Smooth muscle cell (in vitro differentiated cells): Measurements from ENCODE around the gene LRRC56. TPM values are rescaled to one million over a fixed set of nuclear protein-coding genes. Genes with fewer than 3 reads are reported as not detected.

Experiments
- DNase-seq: peaks from one replicate; lab custom pipeline; 2025; ENCODE audit not compliant: unreplicated experiment; lab: John Stamatoyannopoulos, UW
- H2AFZ ChIP-seq: fragments of 200-600 bp; sonication (generic); 2 replicates; pipeline ENCODE4 v1.6.0; 2016; ENCODE audit warnings: antibody characterized with exemption, low read depth, mild to moderate bottlenecking
- H3F3A ChIP-seq: fragments of 200-600 bp; sonication (generic); 2 replicates; pipeline ENCODE4 v1.6.0; 2017; ENCODE audit warnings: antibody characterized with exemption, low read depth
- H3K27ac ChIP-seq: fragments of 200-600 bp; sonication (generic); 2 replicates; pipeline ENCODE4 v1.5.1; 2016; ENCODE audit warnings: low read depth, mild to moderate bottlenecking
- H3K27me3 ChIP-seq: fragments of 200-600 bp; sonication (generic); 2 replicates; pipeline ENCODE4 v1.6.1; 2016; ENCODE audit warnings: low read depth, mild to moderate bottlenecking
- H3K36me3 ChIP-seq: fragments of 200-600 bp; sonication (generic); 2 replicates; pipeline ENCODE4 v1.5.1; 2016; ENCODE audit warnings: low read depth
- H3K4me1 ChIP-seq: fragments of 200-600 bp; sonication (generic); 2 replicates; pipeline ENCODE4 v1.5.1; 2016; ENCODE audit warnings: low read depth
- H3K4me2 ChIP-seq: fragments of 200-600 bp; sonication (generic); 2 replicates; pipeline ENCODE4 v1.6.0; 2016; ENCODE audit warnings: mild to moderate bottlenecking
- H3K4me3 ChIP-seq: fragments of 200-600 bp; sonication (generic); 2 replicates; pipeline ENCODE4 v1.5.1; 2016; ENCODE audit warnings: mild to moderate bottlenecking
- H3K79me2 ChIP-seq: fragments of 200-600 bp; sonication (generic); 2 replicates; pipeline ENCODE4 v1.6.0; 2016; ENCODE audit warnings: low read depth, mild to moderate bottlenecking
- H3K9ac ChIP-seq: fragments of 200-600 bp; sonication (generic); 2 replicates; pipeline ENCODE4 v1.6.0; 2016; ENCODE audit warnings: low read depth
- H3K9me3 ChIP-seq: fragments of 200-600 bp; sonication (generic); replicated peaks from 2 replicates; pipeline ENCODE4 v1.5.1; 2016; ENCODE audit warnings: low read depth
- H4K20me1 ChIP-seq: fragments of 200-600 bp; sonication (generic); 2 replicates; pipeline ENCODE4 v1.6.0; 2016; ENCODE audit warnings: low read depth
- CTCF ChIP-seq: fragments of 200-600 bp; sonication (generic); IDR thresholded peaks from 2 replicates; pipeline ENCODE4 v1.5.1; 2017; ENCODE audit warnings: borderline replicate concordance, mild to moderate bottlenecking, antibody characterized with exemption; ENCODE audit not compliant: insufficient read depth, poor library complexity, severe bottlenecking
- WGBS: methylation state at CpG from one replicate; pipeline ENCODE4 v1.1.7; 2016; ENCODE audit warnings: low lambda C conversion rate; 5-methylcytosine and 5-hydroxymethylcytosine counted together
- polyA plus RNA-seq: library from polyadenylated mRNA; unstranded; fragments of >200 nt; fragmentation: Nextera tagmentation; extraction: Ambion mirVana; gene quantifications from 2 replicates; pipeline ENCODE4 v1.2.1, GENCODE V29; 2016
- total RNA-seq: library from RNA; depleted of rRNA; stranded (reverse); fragments of >200 nt; gene quantifications from 2 replicates; pipeline ENCODE4 v1.2.3, GENCODE V29; 2014

LRRC56 gene
- total and polyA plus RNA-seq, 2 experiments from 2014 or later: 0.31 to 1.5 TPM

GRCh38 chr11:595400-595799, 58.1 kb downstream of the LRRC56 start:
- DNase-seq: no peak
- H3K4me3 ChIP-seq: no peak overlapping the region
- no peak overlapping the region for H3K27ac ChIP-seq
- no peaks in the 10 kb centered on the region for H3K36me3 ChIP-seq
- no peaks in the 10 kb centered on the region for H3K9me3 ChIP-seq
- no peak overlapping the region for H3K4me2 ChIP-seq
- H3K27me3 ChIP-seq: no peaks in the 10 kb centered on the region
- no peaks in the 10 kb centered on the region for H3K4me1 ChIP-seq
- TF ChIP-seq CTCF: no peak
- H3F3A ChIP-seq: no peaks in the 10 kb centered on the region
- WGBS: 94% methylated on average over 10 of the region's 10 CpGs
- H2AFZ ChIP-seq: no peak overlapping the region
- H3K79me2 ChIP-seq: peaks cover 27% of the 10 kb centered on the region
- no peak overlapping the region for H3K9ac ChIP-seq
- peaks cover 82% of the 10 kb centered on the region for H4K20me1 ChIP-seq

- H3K4me1 ChIP-seq: no peaks in the 10 kb centered on the region
- H3K27ac ChIP-seq: no peak overlapping the region
- no peak overlapping the region for H3K9ac ChIP-seq
- DNase-seq: no peak
- no peaks in the 10 kb centered on the region for H3F3A ChIP-seq
- TF ChIP-seq CTCF: no peak
- H4K20me1 ChIP-seq: peaks cover 73% of the 10 kb centered on the region
- no peaks in the 10 kb centered on the region for H3K9me3 ChIP-seq
- no peaks in the 10 kb centered on the region for H3K27me3 ChIP-seq
- no peak overlapping the region for H3K4me2 ChIP-seq
- peaks cover 20% of the 10 kb centered on the region for H3K79me2 ChIP-seq
- no peak overlapping the region for H2AFZ ChIP-seq
- no peak overlapping the region for H3K4me3 ChIP-seq
- WGBS: 95% methylated on average over 10 of the region's 10 CpGs
- peaks cover 2% of the 10 kb centered on the region for H3K36me3 ChIP-seq
These were observed 59.0 kb downstream of the LRRC56 start for GRCh38 chr11:596374-596773.

- Histone ChIP-seq H3K27me3 (no peaks in the 10 kb centered on the region), H3K79me2 (peaks cover 18% of the 10 kb centered on the region), H3K9ac (no peak overlapping the region), H4K20me1 (peaks cover 76% of the 10 kb centered on the region), H3K9me3 (no peaks in the 10 kb centered on the region), H3F3A (no peaks in the 10 kb centered on the region), H3K4me3 (no peak overlapping the region), H3K36me3 (peaks cover 6% of the 10 kb centered on the region), H3K4me1 (no peaks in the 10 kb centered on the region), H3K27ac (no peak overlapping the region), H3K4me2 (no peak overlapping the region), H2AFZ (no peak overlapping the region)
- TF ChIP-seq CTCF: peak; percentile 11
- 96% methylated on average over 28 of the region's 29 CpGs for WGBS
- no peak for DNase-seq
These were observed 59.9 kb downstream of the LRRC56 start for GRCh38 chr11:597166-597725.

GRCh38 chr11:598005-598680, 60.8 kb downstream of the LRRC56 start:
- TF ChIP-seq CTCF: no peak
- H3K4me3 ChIP-seq: no peak overlapping the region
- no peak overlapping the region for H3K9ac ChIP-seq
- H4K20me1 ChIP-seq: peaks cover 79% of the 10 kb centered on the region
- no peak overlapping the region for H3K4me2 ChIP-seq
- peaks cover 16% of the 10 kb centered on the region for H3K79me2 ChIP-seq
- no peaks in the 10 kb centered on the region for H3K9me3 ChIP-seq
- no peaks in the 10 kb centered on the region for H3K4me1 ChIP-seq
- no peak for DNase-seq
- H3F3A ChIP-seq: no peaks in the 10 kb centered on the region
- H3K27ac ChIP-seq: no peak overlapping the region
- H2AFZ ChIP-seq: no peak overlapping the region
- WGBS: 97% methylated on average over 24 of the region's 30 CpGs
- H3K27me3 ChIP-seq: no peaks in the 10 kb centered on the region
- H3K36me3 ChIP-seq: peaks cover 6% of the 10 kb centered on the region
